DND-41 (cell line): ENCODE data around the gene ITGAX.

Experiments
- EZH2 ChIP-seq: IDR thresholded peaks from 3 replicates; pipeline ENCODE4 v1.6.1; 2012; ENCODE audit warnings: borderline replicate concordance, low read depth, mild to moderate bottlenecking, moderate library complexity, low read length, inconsistent platforms; ENCODE audit not compliant: severe bottlenecking
- TF ChIP-seq, protein P1 (sequence below): IDR thresholded peaks from 2 replicates; pipeline ENCODE4 v1.5.1; 2012; ENCODE audit warnings: borderline replicate concordance, low read length, moderate library complexity, mild to moderate bottlenecking; ENCODE audit not compliant: poor library complexity, severe bottlenecking; ENCODE audit errors: extremely low read depth

DNA sequence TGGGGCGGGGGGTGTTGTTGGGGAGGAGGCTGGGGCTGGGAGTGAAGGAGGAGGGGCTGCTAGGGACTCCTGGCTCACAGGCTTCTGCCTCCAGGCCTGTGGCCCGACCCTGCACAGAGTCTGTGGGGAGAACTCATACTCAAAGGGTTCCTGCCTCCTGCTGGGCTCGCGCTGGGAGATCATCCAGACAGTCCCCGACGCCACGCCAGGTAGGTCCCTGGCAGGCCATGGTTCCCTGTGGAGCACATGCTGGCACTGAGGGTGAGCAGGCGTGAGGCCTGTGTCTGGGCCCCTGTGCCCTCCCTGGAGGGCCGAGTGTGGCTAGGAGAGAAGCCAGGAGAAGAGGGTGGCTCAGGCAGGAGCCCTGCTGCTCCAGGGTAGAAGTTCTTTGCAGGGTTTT, 42.7 kb downstream of the ITGAX start:
- TF ChIP-seq, protein P1, sequence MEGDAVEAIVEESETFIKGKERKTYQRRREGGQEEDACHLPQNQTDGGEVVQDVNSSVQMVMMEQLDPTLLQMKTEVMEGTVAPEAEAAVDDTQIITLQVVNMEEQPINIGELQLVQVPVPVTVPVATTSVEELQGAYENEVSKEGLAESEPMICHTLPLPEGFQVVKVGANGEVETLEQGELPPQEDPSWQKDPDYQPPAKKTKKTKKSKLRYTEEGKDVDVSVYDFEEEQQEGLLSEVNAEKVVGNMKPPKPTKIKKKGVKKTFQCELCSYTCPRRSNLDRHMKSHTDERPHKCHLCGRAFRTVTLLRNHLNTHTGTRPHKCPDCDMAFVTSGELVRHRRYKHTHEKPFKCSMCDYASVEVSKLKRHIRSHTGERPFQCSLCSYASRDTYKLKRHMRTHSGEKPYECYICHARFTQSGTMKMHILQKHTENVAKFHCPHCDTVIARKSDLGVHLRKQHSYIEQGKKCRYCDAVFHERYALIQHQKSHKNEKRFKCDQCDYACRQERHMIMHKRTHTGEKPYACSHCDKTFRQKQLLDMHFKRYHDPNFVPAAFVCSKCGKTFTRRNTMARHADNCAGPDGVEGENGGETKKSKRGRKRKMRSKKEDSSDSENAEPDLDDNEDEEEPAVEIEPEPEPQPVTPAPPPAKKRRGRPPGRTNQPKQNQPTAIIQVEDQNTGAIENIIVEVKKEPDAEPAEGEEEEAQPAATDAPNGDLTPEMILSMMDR, result no peak
- no peak for TF ChIP-seq EZH2
